ENCODE data around the gene DISP2. TPM values are rescaled to one million over a fixed set of nuclear protein-coding genes. Genes with fewer than 3 reads are reported as not detected.

Gene DISP2
- total RNA-seq, 2 donors from 2014 or later: 0.21 to 0.54 TPM

GRCh38 chr15:40358471-40359353 is 693 bp downstream of the DISP2 start:
- H3K36me3 ChIP-seq: no peaks in the 10 kb centered on the region
- H3K4me1 ChIP-seq (ENCODE audit: control insufficient read depth in 1 of 2, low read depth in 2 of 2): peaks cover 8 to 9% of the 10 kb centered on the region in 2 donors
- peak overlapping the region; percentile 74 for H3K4me3 ChIP-seq
- no peak overlapping the region for H3K27ac ChIP-seq
- ATAC-seq (ENCODE audit: insufficient number of reproducible peaks, low FRiP score, low read depth) (no peak), DNase-seq (ENCODE audit: low spot score) (no peak)
- H3K9me3 ChIP-seq: no peaks in the 10 kb centered on the region
- H3K27me3 ChIP-seq (replicated peaks; ENCODE audit: insufficient read depth): no peaks in the 10 kb centered on the region
- TF ChIP-seq CTCF (IDR thresholded peaks at IDR 0.05): no peak

- Histone ChIP-seq H3K4me1 (ENCODE audit: control insufficient read depth in 1 of 2, low read depth in 2 of 2) (peaks cover 8 to 9% of the 10 kb centered on the region in 2 donors), H3K4me3 (no peak overlapping the region), H3K27me3 (replicated peaks; ENCODE audit: insufficient read depth) (no peaks in the 10 kb centered on the region), H3K27ac (no peak overlapping the region), H3K9me3 (no peaks in the 10 kb centered on the region), H3K36me3 (no peaks in the 10 kb centered on the region)
- DNase-seq (ENCODE audit: low spot score) (no peak), ATAC-seq (ENCODE audit: insufficient number of reproducible peaks, low FRiP score, low read depth) (no peak)
- TF ChIP-seq CTCF (IDR thresholded peaks at IDR 0.05): no peak
These were observed 2.0 kb downstream of the DISP2 start for GRCh38 chr15:40360015-40360414.

GRCh38 chr15:40361640-40362039 is 3.6 kb downstream of the DISP2 start:
- H3K9me3 ChIP-seq: no peaks in the 10 kb centered on the region
- peaks cover 9 to 19% of the 10 kb centered on the region in 2 donors for H3K4me1 ChIP-seq (ENCODE audit: control insufficient read depth in 1 of 2, low read depth in 2 of 2)
- H3K36me3 ChIP-seq: no peaks in the 10 kb centered on the region
- TF ChIP-seq CTCF (IDR thresholded peaks at IDR 0.05): no peak
- no peak overlapping the region for H3K27ac ChIP-seq
- ATAC-seq (ENCODE audit: insufficient number of reproducible peaks, low FRiP score, low read depth): no peak
- no peak for DNase-seq (ENCODE audit: low spot score)
- no peak overlapping the region for H3K4me3 ChIP-seq
- no peaks in the 10 kb centered on the region for H3K27me3 ChIP-seq (replicated peaks; ENCODE audit: insufficient read depth)

GRCh38 chr15:40363611-40364010 is 5.6 kb downstream of the DISP2 start:
- Histone ChIP-seq H3K4me1 (ENCODE audit: control insufficient read depth in 1 of 2, low read depth in 2 of 2) (peaks cover 6 to 31% of the 10 kb centered on the region in 2 donors), H3K27ac (no peak overlapping the region), H3K9me3 (no peaks in the 10 kb centered on the region), H3K36me3 (no peaks in the 10 kb centered on the region), H3K4me3 (no peak overlapping the region), H3K27me3 (replicated peaks; ENCODE audit: insufficient read depth) (no peaks in the 10 kb centered on the region)
- no peak for TF ChIP-seq CTCF (IDR thresholded peaks at IDR 0.05)
- DNase-seq (ENCODE audit: low spot score) (no peak), ATAC-seq (ENCODE audit: insufficient number of reproducible peaks, low FRiP score, low read depth) (no peak)

- H3K4me3 ChIP-seq: no peak overlapping the region
- no peak for TF ChIP-seq CTCF (IDR thresholded peaks at IDR 0.05)
These were observed 6.2 kb downstream of the DISP2 start for GRCh38 chr15:40364251-40364650.

More at GRCh38 chr15:40364251-40364650, 6.2 kb downstream of the DISP2 start:
- no peak for DNase-seq (ENCODE audit: low spot score)
- Histone ChIP-seq H3K36me3 (no peaks in the 10 kb centered on the region), H3K27ac (no peak overlapping the region), H3K9me3 (no peaks in the 10 kb centered on the region), H3K4me1 (ENCODE audit: control insufficient read depth in 1 of 2, low read depth in 2 of 2) (peaks cover 5 to 28% of the 10 kb centered on the region in 2 donors), H3K27me3 (replicated peaks; ENCODE audit: insufficient read depth) (no peaks in the 10 kb centered on the region)
- ATAC-seq (ENCODE audit: insufficient number of reproducible peaks, low FRiP score, low read depth): no peak

Data from thoracic aorta (tissue), 2 donors.